Mammary epithelial cell (primary cell): Measurements from ENCODE around the gene ACOT8.
"Not testable (repeated sequence)": the region's sequence is repeated elsewhere in the genome, so short reads cannot be mapped to it uniquely, and the experiment has no call there.

ENCODE experiments used
- EZH2 ChIP-seq: IDR thresholded peaks from 2 replicates; pipeline ENCODE4 v1.6.1; 2012; ENCODE audit warnings: low read length, inconsistent platforms, borderline replicate concordance
- TF ChIP-seq, protein P1 (sequence below), 2 donors: IDR thresholded peaks in 1 of 2; conservative IDR thresholded peaks in 1 of 2; 2 replicates each; pipeline ENCODE4 v1.5.1; 2011 to 2012; ENCODE audit warnings: inconsistent platforms in 2 of 2, low read length in 2 of 2, mild to moderate bottlenecking in 2 of 2, control low read depth in 1 of 2, low read depth in 1 of 2; ENCODE audit not compliant: insufficient read depth in 1 of 2; ENCODE audit errors: extremely low read depth in 1 of 2

DNA sequence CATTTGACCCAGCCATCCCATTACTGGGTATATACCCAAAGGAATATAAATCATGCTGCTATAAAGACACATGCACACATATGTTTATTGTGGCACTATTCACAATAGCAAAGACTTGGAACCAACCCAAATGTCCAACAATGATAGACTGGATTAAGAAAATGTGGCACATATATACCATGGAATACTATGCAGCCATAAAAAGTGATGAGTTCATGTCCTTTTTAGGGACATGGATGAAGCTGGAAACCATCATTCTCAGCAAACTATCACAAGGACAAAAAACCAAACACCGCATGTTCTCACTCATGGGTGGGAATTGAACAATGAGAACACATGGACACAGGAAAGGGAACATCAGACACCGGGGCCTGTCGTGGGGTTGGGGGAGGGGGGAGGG, 59.2 kb downstream of the ACOT8 start:
- not testable (repeated sequence) for TF ChIP-seq EZH2
- TF ChIP-seq, protein P1, sequence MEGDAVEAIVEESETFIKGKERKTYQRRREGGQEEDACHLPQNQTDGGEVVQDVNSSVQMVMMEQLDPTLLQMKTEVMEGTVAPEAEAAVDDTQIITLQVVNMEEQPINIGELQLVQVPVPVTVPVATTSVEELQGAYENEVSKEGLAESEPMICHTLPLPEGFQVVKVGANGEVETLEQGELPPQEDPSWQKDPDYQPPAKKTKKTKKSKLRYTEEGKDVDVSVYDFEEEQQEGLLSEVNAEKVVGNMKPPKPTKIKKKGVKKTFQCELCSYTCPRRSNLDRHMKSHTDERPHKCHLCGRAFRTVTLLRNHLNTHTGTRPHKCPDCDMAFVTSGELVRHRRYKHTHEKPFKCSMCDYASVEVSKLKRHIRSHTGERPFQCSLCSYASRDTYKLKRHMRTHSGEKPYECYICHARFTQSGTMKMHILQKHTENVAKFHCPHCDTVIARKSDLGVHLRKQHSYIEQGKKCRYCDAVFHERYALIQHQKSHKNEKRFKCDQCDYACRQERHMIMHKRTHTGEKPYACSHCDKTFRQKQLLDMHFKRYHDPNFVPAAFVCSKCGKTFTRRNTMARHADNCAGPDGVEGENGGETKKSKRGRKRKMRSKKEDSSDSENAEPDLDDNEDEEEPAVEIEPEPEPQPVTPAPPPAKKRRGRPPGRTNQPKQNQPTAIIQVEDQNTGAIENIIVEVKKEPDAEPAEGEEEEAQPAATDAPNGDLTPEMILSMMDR (conservative IDR thresholded peaks at IDR 0.05 in 1 of 2, IDR thresholded peaks at IDR 0.05 in 1 of 2; ENCODE audit: extremely low read depth in 1 of 2, insufficient read depth in 1 of 2, low read depth in 1 of 2, low read length in 2 of 2): not testable (repeated sequence)
